Right atrium auricular region (tissue), 2 donors: ENCODE data around the gene PCARE. TPM values are rescaled to one million over a fixed set of nuclear protein-coding genes. Genes with fewer than 3 reads are reported as not detected.

ENCODE experiments used
- DNase-seq: peaks from one replicate; pipeline ENCODE4 v3.0.0-alpha.2; 2019; ENCODE audit warnings: low spot score
- H3K27ac ChIP-seq, 2 donors: fragments of 200-600 bp; sonication (generic); 1 replicate in 1 of 2; 2 replicates in 1 of 2; pipeline ENCODE4 v1.5.1; 2016 to 2019
- H3K27me3 ChIP-seq, 2 donors: fragments of 200-600 bp; sonication (generic); one replicate each; pipeline versions ENCODE4 v1.5.1 to v1.6.0; 2017 to 2019
- H3K36me3 ChIP-seq: fragments of 200-600 bp; sonication (generic); one replicate; pipeline ENCODE4 v1.5.1; 2016
- H3K4me1 ChIP-seq, 2 donors: fragments of 200-600 bp; sonication (generic); one replicate each; pipeline versions ENCODE4 v1.5.1 to v1.6.0; 2017 to 2019
- H3K4me3 ChIP-seq, 2 donors: fragments of 200-600 bp; sonication (generic); 1 replicate in 1 of 2; 2 replicates in 1 of 2; pipeline ENCODE4 v1.5.1; 2017 to 2019; ENCODE audit warnings: mild to moderate bottlenecking in 1 of 2, moderate library complexity in 1 of 2
- H3K9me3 ChIP-seq, 2 donors: fragments of 200-600 bp; sonication (generic); one replicate each; pipeline ENCODE4 v1.5.1; 2019
- total RNA-seq, 2 donors: library from RNA; depleted of rRNA; stranded (reverse); fragments of >200 nt; gene quantifications; one replicate each; pipeline ENCODE4 v1.1.0, GENCODE V29; 2016
- TF ChIP-seq, protein P1 (sequence below), 2 donors: fragments of 200-600 bp; sonication (generic); IDR thresholded peaks; one replicate each; pipeline ENCODE4 v1.5.1; 2019; ENCODE audit warnings: antibody characterized with exemption in 2 of 2

The PCARE gene
- total RNA-seq, 2 donors from 2014 or later = 0.79 to 2.2 TPM

DNA sequence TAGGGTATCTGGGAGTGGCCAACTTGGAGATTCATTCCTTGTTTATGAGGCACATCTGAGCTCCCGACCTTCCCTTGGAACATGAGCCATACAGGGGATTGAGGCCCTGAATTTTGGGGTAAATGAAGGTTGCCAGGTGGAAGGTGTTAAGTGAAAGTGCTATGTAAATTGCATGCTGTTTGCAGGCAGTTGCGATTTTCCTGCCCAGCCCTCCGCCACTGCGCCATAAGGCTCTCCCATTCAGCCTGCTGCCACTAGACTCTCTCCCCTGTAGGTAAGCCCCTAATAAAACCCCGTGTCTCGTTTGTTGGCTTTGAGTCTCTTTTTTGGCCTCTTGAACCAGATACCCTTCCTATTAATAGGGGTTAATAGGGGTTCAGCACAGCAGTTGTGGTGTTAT, 33.8 kb downstream of the PCARE start:
- no peak for DNase-seq
- no peak overlapping the region for H3K4me3 ChIP-seq
- H3K27me3 ChIP-seq = no peaks in the 10 kb centered on the region
- peaks cover 9% of the 10 kb centered on the region for H3K36me3 ChIP-seq
- TF ChIP-seq, protein P1, sequence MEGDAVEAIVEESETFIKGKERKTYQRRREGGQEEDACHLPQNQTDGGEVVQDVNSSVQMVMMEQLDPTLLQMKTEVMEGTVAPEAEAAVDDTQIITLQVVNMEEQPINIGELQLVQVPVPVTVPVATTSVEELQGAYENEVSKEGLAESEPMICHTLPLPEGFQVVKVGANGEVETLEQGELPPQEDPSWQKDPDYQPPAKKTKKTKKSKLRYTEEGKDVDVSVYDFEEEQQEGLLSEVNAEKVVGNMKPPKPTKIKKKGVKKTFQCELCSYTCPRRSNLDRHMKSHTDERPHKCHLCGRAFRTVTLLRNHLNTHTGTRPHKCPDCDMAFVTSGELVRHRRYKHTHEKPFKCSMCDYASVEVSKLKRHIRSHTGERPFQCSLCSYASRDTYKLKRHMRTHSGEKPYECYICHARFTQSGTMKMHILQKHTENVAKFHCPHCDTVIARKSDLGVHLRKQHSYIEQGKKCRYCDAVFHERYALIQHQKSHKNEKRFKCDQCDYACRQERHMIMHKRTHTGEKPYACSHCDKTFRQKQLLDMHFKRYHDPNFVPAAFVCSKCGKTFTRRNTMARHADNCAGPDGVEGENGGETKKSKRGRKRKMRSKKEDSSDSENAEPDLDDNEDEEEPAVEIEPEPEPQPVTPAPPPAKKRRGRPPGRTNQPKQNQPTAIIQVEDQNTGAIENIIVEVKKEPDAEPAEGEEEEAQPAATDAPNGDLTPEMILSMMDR (IDR thresholded peaks at IDR 0.05) = no peak
- peaks cover 0 to 18% of the 10 kb centered on the region in 2 donors for H3K4me1 ChIP-seq
- H3K9me3 ChIP-seq = no peaks in the 10 kb centered on the region
- no peak overlapping the region for H3K27ac ChIP-seq

DNA sequence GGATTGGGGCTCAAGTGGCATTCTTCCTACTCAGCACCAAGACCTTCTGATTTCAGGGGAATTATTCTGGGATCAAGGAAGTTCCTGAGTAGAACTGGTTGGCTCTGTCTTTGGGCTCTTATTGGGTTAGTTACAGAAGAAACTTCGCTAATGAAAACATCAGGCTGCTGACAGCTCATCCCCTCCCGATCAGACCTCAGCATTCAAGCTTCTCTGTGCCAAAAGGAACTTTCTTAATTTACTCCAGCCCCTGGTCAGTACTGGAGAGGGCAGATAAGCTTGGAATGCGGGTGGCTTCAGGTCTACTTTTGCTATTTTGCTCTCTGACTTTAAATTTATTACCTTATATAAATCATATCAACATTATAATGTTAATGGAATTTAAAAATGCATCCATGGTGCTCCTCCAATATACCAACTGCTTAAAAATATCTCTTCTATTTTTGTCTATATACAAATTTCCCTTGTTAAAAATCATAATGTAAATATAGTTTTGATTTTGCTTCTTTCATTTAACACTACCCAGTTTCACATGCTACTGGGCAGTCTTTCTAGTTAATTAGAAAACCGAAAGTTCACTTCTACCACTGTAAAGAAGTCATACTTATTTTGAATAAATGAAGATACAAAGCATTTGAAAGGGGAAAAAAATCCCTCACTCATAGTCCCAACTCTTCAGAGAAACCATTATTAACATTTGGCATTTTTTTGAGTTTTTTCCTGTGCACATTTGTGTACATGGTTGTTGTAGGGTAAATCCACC, 34.4 kb downstream of the PCARE start:
- peak overlapping the region in 1 of 2 donors; percentile 61 for H3K27ac ChIP-seq
- H3K4me1 ChIP-seq = peaks cover 0 to 18% of the 10 kb centered on the region in 2 donors

DNA sequence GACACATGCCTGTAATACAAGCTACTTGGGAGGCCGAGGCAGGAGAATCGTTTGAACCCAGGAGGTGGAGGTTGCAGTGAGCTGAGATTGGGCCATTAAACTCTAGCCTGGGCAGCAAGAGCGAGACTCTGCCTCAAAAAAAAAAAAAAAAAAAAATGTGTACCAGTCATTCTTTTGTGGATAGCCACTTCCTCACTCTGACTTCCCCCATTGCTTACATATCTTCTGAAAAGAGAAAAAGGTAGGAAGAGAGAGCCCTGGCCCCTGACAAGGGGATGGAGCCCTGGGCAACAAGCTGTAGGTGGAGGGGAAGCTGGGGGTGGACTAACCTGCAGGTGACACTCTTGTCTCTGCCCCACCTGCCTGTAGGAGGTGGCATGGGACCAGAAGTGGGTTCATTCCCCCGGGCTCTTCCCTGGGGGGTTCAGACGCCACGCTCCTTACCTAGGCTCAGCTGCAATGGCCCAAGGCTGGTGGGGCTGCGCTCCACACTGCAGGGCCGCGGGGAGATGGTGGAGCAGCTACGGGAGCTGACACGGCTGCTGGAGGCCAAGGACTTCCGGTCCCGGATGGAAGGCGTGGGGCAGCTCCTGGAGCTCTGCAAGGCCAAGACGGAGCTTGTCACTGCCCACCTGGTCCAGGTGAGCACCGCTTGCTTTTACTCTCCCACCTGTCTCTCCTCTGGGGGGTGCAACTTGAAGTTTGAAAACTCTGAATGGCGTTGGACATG, 39.1 kb downstream of the PCARE start:
- Histone ChIP-seq H3K9me3 (no peaks in the 10 kb centered on the region), H3K36me3 (peaks cover 9% of the 10 kb centered on the region), H3K4me3 (no peak overlapping the region), H3K4me1 (peaks cover 0 to 7% of the 10 kb centered on the region in 2 donors), H3K27ac (no peak overlapping the region), H3K27me3 (no peaks in the 10 kb centered on the region)
- no peak for DNase-seq
- TF ChIP-seq, protein P1 (IDR thresholded peaks at IDR 0.05) = no peak

More for the DNA sequence above, 34.4 kb downstream of the PCARE start:
- TF ChIP-seq, protein P1 (IDR thresholded peaks at IDR 0.05) = no peak
- peaks cover 9% of the 10 kb centered on the region for H3K36me3 ChIP-seq
- no peak overlapping the region for H3K4me3 ChIP-seq
- H3K27me3 ChIP-seq = no peaks in the 10 kb centered on the region
- no peaks in the 10 kb centered on the region for H3K9me3 ChIP-seq
- no peak for DNase-seq

DNA sequence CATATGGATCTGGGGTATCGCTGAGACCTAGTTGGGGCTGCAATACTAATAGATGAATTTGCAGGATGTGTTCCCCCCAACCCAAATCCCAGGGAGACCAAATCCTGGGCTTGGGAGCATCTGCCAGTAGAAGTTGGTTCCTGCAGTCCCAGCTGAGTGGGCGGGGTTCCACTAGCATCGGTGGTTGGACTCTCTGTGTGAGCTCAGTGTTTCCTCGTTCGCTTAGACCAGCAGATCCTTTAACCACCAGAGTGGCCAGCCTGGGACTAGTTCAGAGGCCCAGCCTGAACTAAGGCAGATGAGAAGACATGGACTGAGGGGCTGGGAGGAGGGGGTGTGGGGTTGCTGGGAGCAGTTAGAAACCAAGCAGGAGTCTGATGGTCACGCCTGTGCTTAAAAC, 40.7 kb downstream of the PCARE start:
- H3K27me3 ChIP-seq = no peaks in the 10 kb centered on the region
- no peaks in the 10 kb centered on the region for H3K4me1 ChIP-seq
- H3K9me3 ChIP-seq = no peaks in the 10 kb centered on the region
- TF ChIP-seq, protein P1 (IDR thresholded peaks at IDR 0.05) = no peak
- no peak overlapping the region for H3K27ac ChIP-seq
- no peak for DNase-seq
- H3K4me3 ChIP-seq = no peak overlapping the region
- peaks cover 9% of the 10 kb centered on the region for H3K36me3 ChIP-seq

DNA sequence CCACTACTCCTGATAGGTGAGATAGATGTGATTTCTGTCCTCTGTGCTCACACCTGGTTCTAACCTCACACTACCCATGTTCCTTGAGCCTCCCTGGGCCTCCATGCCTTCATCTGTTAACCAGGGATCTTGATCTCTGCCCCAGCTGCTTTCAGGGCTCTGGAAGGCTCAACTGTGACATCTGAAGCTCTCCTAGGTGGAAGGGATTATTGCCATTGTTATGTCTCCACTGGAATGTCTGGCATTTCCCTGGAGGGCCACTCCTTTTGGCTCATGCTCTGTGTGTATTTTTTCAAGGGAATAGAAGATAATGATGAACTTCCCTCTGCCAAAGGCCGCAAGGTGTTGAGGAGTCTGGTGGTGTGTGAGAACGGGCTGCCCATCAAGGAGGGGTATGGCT, 41.2 kb downstream of the PCARE start:
- H3K4me1 ChIP-seq = no peaks in the 10 kb centered on the region
- H3K36me3 ChIP-seq = peaks cover 9% of the 10 kb centered on the region
- H3K9me3 ChIP-seq = no peaks in the 10 kb centered on the region
- no peak overlapping the region for H3K27ac ChIP-seq
- no peak for DNase-seq
- TF ChIP-seq, protein P1 (IDR thresholded peaks at IDR 0.05) = no peak
- no peaks in the 10 kb centered on the region for H3K27me3 ChIP-seq
- no peak overlapping the region for H3K4me3 ChIP-seq
